PC-3 (cell line): ENCODE measurements around the gene HIC1. TPM values are rescaled to one million over a fixed set of nuclear protein-coding genes. Genes with fewer than 3 reads are reported as not detected.

Experiments used
- ATAC-seq: fragments of 200-7000 bp; cut with Tn5 transposase; 2 replicates; pipeline ENCODE4 v1.9.1; 2020; ENCODE audit warnings: mild to moderate bottlenecking, moderate library complexity
- BruUV-seq: library from RNA; stranded (reverse); fragments of 400-500 nt; replicated peaks from 2 replicates; lab custom pipeline; 2021; lab: Mats Ljungman, UMichigan
- CTCF ChIA-PET: fragments of 300-600 bp; sonication (Branson Sonifier 250); formaldehyde crosslinking; loops from one replicate; lab custom pipeline; 2022; ENCODE audit warnings: antibody characterized with exemption; lab: Charles Lee
- POLR2A ChIA-PET: fragments of 300-600 bp; sonication (Branson Sonifier 250); formaldehyde crosslinking; loops from one replicate; lab custom pipeline; 2022; ENCODE audit warnings: antibody characterized with exemption; ENCODE audit not compliant: unreplicated experiment; lab: Charles Lee
- DNase-seq: peaks from one replicate; pipeline ENCODE4 v3.0.0-alpha.2; 2015
- H2AFZ ChIP-seq: fragments of 300-600 bp; sonication (generic); 2 replicates; pipeline ENCODE4 v1.6.0; 2016; ENCODE audit warnings: antibody characterized with exemption, low read length
- H3F3A ChIP-seq: fragments of 300-600 bp; sonication (generic); one replicate; pipeline ENCODE4 v1.6.0; 2017; ENCODE audit warnings: antibody characterized with exemption, low read length, control low read depth, mild to moderate bottlenecking; ENCODE audit not compliant: unreplicated experiment
- H3K27ac ChIP-seq: fragments of 300-600 bp; sonication (generic); 2 replicates; pipeline ENCODE4 v1.5.1; 2016; ENCODE audit warnings: mild to moderate bottlenecking, low read length
- H3K27me3 ChIP-seq: fragments of 300-600 bp; sonication (generic); 2 replicates; pipeline ENCODE4 v1.6.1; 2016; ENCODE audit warnings: low read length, mixed read lengths
- H3K36me3 ChIP-seq: fragments of 300-600 bp; sonication (generic); 2 replicates; pipeline ENCODE4 v1.6.1; 2016; ENCODE audit warnings: low read depth, mixed run types, low read length, mixed read lengths
- H3K4me1 ChIP-seq: fragments of 300-600 bp; sonication (generic); 2 replicates; pipeline ENCODE4 v1.5.1; 2016; ENCODE audit warnings: low read length; ENCODE audit not compliant: insufficient read depth
- H3K4me2 ChIP-seq: fragments of 300-600 bp; sonication (generic); 2 replicates; pipeline ENCODE4 v1.6.0; 2016; ENCODE audit warnings: low read length
- H3K4me3 ChIP-seq: fragments of 300-600 bp; sonication (generic); 2 replicates; pipeline ENCODE4 v1.5.1; 2016; ENCODE audit warnings: mild to moderate bottlenecking, low read length, mixed read lengths
- H3K79me2 ChIP-seq: fragments of 300-600 bp; sonication (generic); 2 replicates; pipeline ENCODE4 v1.6.1; 2017; ENCODE audit warnings: low read length, mixed read lengths
- H3K9ac ChIP-seq: fragments of 300-600 bp; sonication (generic); 2 replicates; pipeline ENCODE4 v1.6.0; 2016; ENCODE audit warnings: mild to moderate bottlenecking, low read length
- H3K9me2 ChIP-seq: fragments of 300-600 bp; sonication (generic); replicated peaks from 2 replicates; pipeline ENCODE4 v1.6.1; 2016; ENCODE audit warnings: mixed run types, low read length, mixed read lengths
- H3K9me3 ChIP-seq: fragments of 300-600 bp; sonication (generic); 2 replicates; pipeline ENCODE4 v1.6.1; 2016; ENCODE audit warnings: low read length, mixed read lengths
- H4K20me1 ChIP-seq: fragments of 300-600 bp; sonication (generic); 2 replicates; pipeline ENCODE4 v1.6.1; 2016; ENCODE audit warnings: low read length, mixed read lengths
- EZH2 ChIP-seq: fragments of 300-600 bp; sonication (generic); IDR thresholded peaks from one replicate; pipeline ENCODE4 v1.6.1; 2017; ENCODE audit warnings: antibody characterized with exemption, mild to moderate bottlenecking, low read length; ENCODE audit not compliant: unreplicated experiment
- EZH2phosphoT487 ChIP-seq: fragments of 300-600 bp; sonication (generic); IDR thresholded peaks from 2 replicates; pipeline ENCODE4 v1.6.1; 2018; ENCODE audit warnings: mild to moderate bottlenecking, antibody characterized with exemption, low read length, borderline replicate concordance
- intact Hi-C: fragments of 100-400 bp; cut with micrococcal nuclease; formaldehyde crosslinking; loops from 2 replicates; pipeline ENCODE4 v1.9.0; 2023
- total RNA-seq: library from RNA; depleted of rRNA; stranded (reverse); fragments of >200 nt; gene quantifications from 2 replicates; pipeline ENCODE4 v1.2.3, GENCODE V29; 2014
- TF ChIP-seq, protein P1 (sequence below): fragments of 300-600 bp; sonication (generic); conservative IDR thresholded peaks from 2 replicates; pipeline ENCODE4 v1.5.1; 2017; ENCODE audit warnings: antibody characterized with exemption, low read depth, mild to moderate bottlenecking, low read length

HIC1 gene
- total RNA-seq, 1 experiment from 2014 or later = 4.4 TPM

DNA sequence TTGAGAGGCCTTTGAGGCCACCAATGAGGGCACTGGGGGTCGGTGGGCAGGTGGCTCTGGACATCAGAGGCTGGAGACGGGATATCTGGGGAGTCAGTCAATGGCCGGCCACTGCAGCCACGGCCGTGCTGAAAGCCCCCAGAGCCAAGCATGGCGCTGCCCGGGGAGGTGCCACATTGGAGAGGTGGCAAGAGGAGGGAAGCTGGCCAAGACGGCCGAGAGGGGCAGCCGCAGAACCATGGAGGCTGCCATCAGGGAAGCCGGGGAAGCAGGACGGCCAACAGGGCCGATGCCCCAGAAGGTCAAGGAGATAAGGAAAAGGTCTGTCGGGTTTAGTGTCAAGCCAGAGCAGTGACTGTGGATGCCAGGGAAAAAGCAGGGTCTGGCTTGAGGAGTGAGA is 39.6 kb upstream of the HIC1 start:
- Histone ChIP-seq H3K9me2 (no peaks in the 10 kb centered on the region), H3K27ac (no peak overlapping the region), H3K4me1 (peaks cover 20% of the 10 kb centered on the region), H2AFZ (no peak overlapping the region), H3F3A (no peaks in the 10 kb centered on the region), H3K27me3 (no peaks in the 10 kb centered on the region), H4K20me1 (no peaks in the 10 kb centered on the region), H3K36me3 (no peaks in the 10 kb centered on the region), H3K4me3 (no peak overlapping the region), H3K9me3 (no peaks in the 10 kb centered on the region), H3K4me2 (no peak overlapping the region), H3K9ac (no peak overlapping the region), H3K79me2 (peaks cover 28% of the 10 kb centered on the region)
- ATAC-seq = no peak
- ChIA-PET CTCF (no interaction called here), POLR2A (no interaction called here)
- intact Hi-C loops = no loop called here
- no TSS peak for BruUV-seq
- DNase-seq = no peak
- TF ChIP-seq EZH2phosphoT487 (no peak), EZH2 (no peak)
- TF ChIP-seq, protein P1, sequence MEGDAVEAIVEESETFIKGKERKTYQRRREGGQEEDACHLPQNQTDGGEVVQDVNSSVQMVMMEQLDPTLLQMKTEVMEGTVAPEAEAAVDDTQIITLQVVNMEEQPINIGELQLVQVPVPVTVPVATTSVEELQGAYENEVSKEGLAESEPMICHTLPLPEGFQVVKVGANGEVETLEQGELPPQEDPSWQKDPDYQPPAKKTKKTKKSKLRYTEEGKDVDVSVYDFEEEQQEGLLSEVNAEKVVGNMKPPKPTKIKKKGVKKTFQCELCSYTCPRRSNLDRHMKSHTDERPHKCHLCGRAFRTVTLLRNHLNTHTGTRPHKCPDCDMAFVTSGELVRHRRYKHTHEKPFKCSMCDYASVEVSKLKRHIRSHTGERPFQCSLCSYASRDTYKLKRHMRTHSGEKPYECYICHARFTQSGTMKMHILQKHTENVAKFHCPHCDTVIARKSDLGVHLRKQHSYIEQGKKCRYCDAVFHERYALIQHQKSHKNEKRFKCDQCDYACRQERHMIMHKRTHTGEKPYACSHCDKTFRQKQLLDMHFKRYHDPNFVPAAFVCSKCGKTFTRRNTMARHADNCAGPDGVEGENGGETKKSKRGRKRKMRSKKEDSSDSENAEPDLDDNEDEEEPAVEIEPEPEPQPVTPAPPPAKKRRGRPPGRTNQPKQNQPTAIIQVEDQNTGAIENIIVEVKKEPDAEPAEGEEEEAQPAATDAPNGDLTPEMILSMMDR = no peak

DNA sequence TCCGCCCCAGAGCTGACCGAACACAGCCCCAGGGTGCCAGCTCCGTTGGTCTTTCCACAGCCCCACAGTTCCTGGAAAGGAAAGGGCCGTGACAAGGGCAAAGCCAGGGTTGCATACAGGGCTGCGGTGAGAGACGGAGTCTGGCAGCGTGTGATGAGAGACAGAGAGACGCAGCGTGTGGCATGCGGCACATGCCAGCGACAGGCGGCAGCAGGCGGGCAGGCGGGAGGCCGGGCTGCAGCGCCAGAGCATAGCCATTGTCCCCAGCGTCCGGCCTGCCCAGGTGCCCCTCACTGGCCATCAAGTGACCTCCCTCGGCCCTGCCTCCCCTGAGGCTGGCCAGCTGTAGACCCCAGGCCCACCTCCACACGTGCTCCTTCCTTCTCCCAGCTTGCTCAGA is 38.4 kb upstream of the HIC1 start:
- CTCF ChIA-PET = no interaction called here
- peaks cover 29% of the 10 kb centered on the region for H3K79me2 ChIP-seq
- no peaks in the 10 kb centered on the region for H3K9me2 ChIP-seq
- ATAC-seq (no peak), DNase-seq (no peak)
- no TSS peak for BruUV-seq
- intact Hi-C loops = no loop called here
- no peaks in the 10 kb centered on the region for H4K20me1 ChIP-seq
- H3K4me2 ChIP-seq = no peak overlapping the region
- H3K36me3 ChIP-seq = no peaks in the 10 kb centered on the region
- H3K27ac ChIP-seq = no peak overlapping the region
- no peaks in the 10 kb centered on the region for H3F3A ChIP-seq
- no peaks in the 10 kb centered on the region for H3K9me3 ChIP-seq
- H3K4me1 ChIP-seq = peaks cover 15% of the 10 kb centered on the region
- no peaks in the 10 kb centered on the region for H3K27me3 ChIP-seq
- H3K4me3 ChIP-seq = no peak overlapping the region
- no peak overlapping the region for H2AFZ ChIP-seq
- TF ChIP-seq EZH2 (no peak), EZH2phosphoT487 (no peak)
- TF ChIP-seq, protein P1 = no peak
- H3K9ac ChIP-seq = no peak overlapping the region
- POLR2A ChIA-PET = no interaction called here

DNA sequence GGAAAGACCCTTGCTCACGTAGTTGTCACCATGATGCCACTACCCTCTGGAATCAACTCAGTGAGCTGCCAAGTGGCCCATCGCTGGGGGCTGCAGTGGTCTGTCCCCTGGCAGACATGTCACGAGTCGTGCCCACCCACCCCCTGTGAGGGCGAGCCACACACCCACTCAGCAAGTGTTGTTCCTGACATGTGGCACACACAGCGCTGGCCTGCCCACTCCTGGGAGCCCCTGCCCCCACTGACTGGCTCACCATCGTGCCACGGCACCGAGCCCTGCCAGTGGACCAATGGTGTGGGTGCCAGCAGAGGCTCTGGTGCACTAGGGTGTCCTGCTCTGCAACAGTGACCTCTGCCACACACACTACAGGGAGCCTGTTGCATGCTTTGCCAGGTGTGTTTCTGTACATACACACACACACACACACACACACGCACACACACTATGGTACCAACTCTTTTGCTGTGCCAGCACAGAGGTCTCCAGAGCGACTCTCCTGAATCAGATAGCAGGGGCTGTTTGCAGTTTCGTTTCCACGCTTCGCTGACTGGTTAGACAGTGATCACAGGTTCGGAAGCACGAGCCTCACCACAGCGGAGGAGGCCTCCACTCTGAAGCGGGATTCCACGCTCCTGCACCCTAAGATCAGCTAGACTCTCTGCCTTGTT is 37.5 kb upstream of the HIC1 start:
- H4K20me1 ChIP-seq = no peaks in the 10 kb centered on the region
- no peak overlapping the region for H3K4me3 ChIP-seq
- H3K36me3 ChIP-seq = no peaks in the 10 kb centered on the region
- no peak overlapping the region for H3K27ac ChIP-seq
- no peak overlapping the region for H3K4me2 ChIP-seq
- H3F3A ChIP-seq = no peaks in the 10 kb centered on the region
- no peak overlapping the region for H2AFZ ChIP-seq
- TF ChIP-seq EZH2 = no peak
- TF ChIP-seq, protein P1 = no peak
- no peak for TF ChIP-seq EZH2phosphoT487
- intact Hi-C loops = no loop called here
- no peaks in the 10 kb centered on the region for H3K9me3 ChIP-seq
- DNase-seq = no peak
- H3K79me2 ChIP-seq = peaks cover 32% of the 10 kb centered on the region
- H3K27me3 ChIP-seq = no peaks in the 10 kb centered on the region
- peaks cover 6% of the 10 kb centered on the region for H3K4me1 ChIP-seq
- no peak overlapping the region for H3K9ac ChIP-seq
- no peak for ATAC-seq
- no peaks in the 10 kb centered on the region for H3K9me2 ChIP-seq
- ChIA-PET CTCF (no interaction called here), POLR2A (no interaction called here)
- no TSS peak for BruUV-seq
